ENCODE data around the gene TWSG1.

GRCh38 chr18:9447334-9447733 is 112.8 kb downstream of the TWSG1 start:
- TF ChIP-seq CTCF (IDR thresholded peaks at IDR 0.05 in 8 of 11, conservative IDR thresholded peaks at IDR 0.05 in 3 of 11) (no peak), POLR2AphosphoS5 (IDR thresholded peaks at IDR 0.05) (no peak)
